ENCODE data around the gene CGNL1.

Gene CGNL1

DNA sequence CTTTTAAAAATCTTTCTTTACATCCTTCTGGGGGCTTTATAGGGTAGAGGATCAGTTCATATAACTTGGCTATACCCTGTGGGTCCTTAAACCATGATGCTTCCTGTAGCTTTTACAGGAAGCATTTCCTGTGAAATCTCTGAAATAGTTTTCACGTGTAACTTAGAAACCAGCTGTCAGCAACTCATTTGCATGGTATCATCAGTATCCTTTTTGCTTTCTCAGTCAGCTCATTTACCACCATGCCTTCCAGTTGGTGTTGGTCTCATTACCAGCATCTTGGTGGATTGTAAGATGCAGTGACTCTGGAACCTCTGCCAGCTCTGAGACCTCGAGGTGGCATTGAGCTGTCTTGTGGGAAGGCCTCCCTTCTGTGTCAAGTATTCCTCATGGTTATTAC is 118.7 kb downstream of the CGNL1 start:
- no peak overlapping the region for H2BK15ac ChIP-seq (ENCODE audit: low read length)
- H3K4me2 ChIP-seq (ENCODE audit: insufficient read depth, low read length, poor library complexity, severe bottlenecking) = no peak overlapping the region
- H2BK12ac ChIP-seq (ENCODE audit: low read length) = no peak overlapping the region
- H2AFZ ChIP-seq (ENCODE audit: low read length) = no peak overlapping the region
- H2BK120ac ChIP-seq (ENCODE audit: low read depth, low read length) = no peak overlapping the region
- no peak for DNase-seq (ENCODE audit: low spot score)
- H3K14ac ChIP-seq (ENCODE audit: low read length) = no peak overlapping the region
- H4K8ac ChIP-seq (ENCODE audit: low read depth, low read length) = no peak overlapping the region
- H3K4ac ChIP-seq (ENCODE audit: low read length) = no peak overlapping the region
- peaks cover 6 to 7% of the 10 kb centered on the region in 2 donors for H3K4me1 ChIP-seq (ENCODE audit: control insufficient read depth in 2 of 2, insufficient read depth in 1 of 2, low read depth in 1 of 2, low read length in 2 of 2)
- H3K36me3 ChIP-seq (replicated peaks in 1 of 2; ENCODE audit: control insufficient read depth in 2 of 2, insufficient read depth in 2 of 2, low read length in 2 of 2) = no peaks in the 10 kb centered on the region
- no peak overlapping the region for H3K18ac ChIP-seq (ENCODE audit: low read length)
- peaks cover 0 to 1% of the 10 kb centered on the region in 2 donors for H3K9me3 ChIP-seq (replicated peaks in 1 of 2; ENCODE audit: control insufficient read depth in 2 of 2, insufficient read depth in 1 of 2, low read depth in 1 of 2, low read length in 2 of 2)
- H4K91ac ChIP-seq (ENCODE audit: low read depth, low read length, poor library complexity) = no peak overlapping the region
- no peak overlapping the region for H2AK5ac ChIP-seq (ENCODE audit: low read depth, low read length)
- no peaks in the 10 kb centered on the region for H3K79me1 ChIP-seq (ENCODE audit: low read depth, low read length)
- no peak overlapping the region for H3K23ac ChIP-seq (ENCODE audit: low read depth, low read length, poor library complexity)
- H3K4me3 ChIP-seq (ENCODE audit: low read length in 2 of 2) = no peak overlapping the region
- WGBS, 2 donors (ENCODE audit: extremely low coverage in 2 of 2, insufficient read length in 2 of 2, insufficient replicate concordance in 1 of 2) = no CpG with 5 or more reads among the region's 2 CpGs
- H3K27ac ChIP-seq (replicated peaks; ENCODE audit: low read length) = no peak overlapping the region
- H3K9ac ChIP-seq (ENCODE audit: low read depth, low read length, poor library complexity) = no peak overlapping the region
- H2BK5ac ChIP-seq (ENCODE audit: low read length) = no peak overlapping the region
- H3K27me3 ChIP-seq (ENCODE audit: control insufficient read depth in 3 of 3, insufficient read depth in 3 of 3, low read depth in 1 of 3, low read length in 3 of 3) = no peaks in the 10 kb centered on the region

GRCh38 chr15:57495554-57496165 is 119.4 kb downstream of the CGNL1 start:
- Histone ChIP-seq H3K4me2 (ENCODE audit: insufficient read depth, low read length, poor library complexity, severe bottlenecking) (no peak overlapping the region), H3K4me1 (ENCODE audit: control insufficient read depth in 2 of 2, insufficient read depth in 1 of 2, low read depth in 1 of 2, low read length in 2 of 2) (peaks cover 6 to 7% of the 10 kb centered on the region in 2 donors), H2BK120ac (ENCODE audit: low read depth, low read length) (no peak overlapping the region), H3K27me3 (ENCODE audit: control insufficient read depth in 3 of 3, insufficient read depth in 3 of 3, low read depth in 1 of 3, low read length in 3 of 3) (no peaks in the 10 kb centered on the region), H2BK12ac (ENCODE audit: low read length) (no peak overlapping the region), H2AK5ac (ENCODE audit: low read depth, low read length) (no peak overlapping the region), H2BK5ac (ENCODE audit: low read length) (no peak overlapping the region), H3K36me3 (replicated peaks in 1 of 2; ENCODE audit: control insufficient read depth in 2 of 2, insufficient read depth in 2 of 2, low read length in 2 of 2) (no peaks in the 10 kb centered on the region), H3K14ac (ENCODE audit: low read length) (no peak overlapping the region), H2BK15ac (ENCODE audit: low read length) (no peak overlapping the region), H3K18ac (ENCODE audit: low read length) (no peak overlapping the region), H3K27ac (replicated peaks; ENCODE audit: low read length) (no peak overlapping the region), H3K4me3 (ENCODE audit: low read length in 2 of 2) (no peak overlapping the region), H3K79me1 (ENCODE audit: low read depth, low read length) (no peaks in the 10 kb centered on the region), H2AFZ (ENCODE audit: low read length) (no peak overlapping the region), H4K8ac (ENCODE audit: low read depth, low read length) (no peak overlapping the region), H3K9ac (ENCODE audit: low read depth, low read length, poor library complexity) (no peak overlapping the region), H3K9me3 (replicated peaks in 1 of 2; ENCODE audit: control insufficient read depth in 2 of 2, insufficient read depth in 1 of 2, low read depth in 1 of 2, low read length in 2 of 2) (peaks cover 0 to 1% of the 10 kb centered on the region in 2 donors), H3K23ac (ENCODE audit: low read depth, low read length, poor library complexity) (no peak overlapping the region), H3K4ac (ENCODE audit: low read length) (no peak overlapping the region), H4K91ac (ENCODE audit: low read depth, low read length, poor library complexity) (no peak overlapping the region)
- WGBS, 2 donors (ENCODE audit: extremely low coverage in 2 of 2, insufficient read length in 2 of 2, insufficient replicate concordance in 1 of 2) = no CpG with 5 or more reads among the region's 2 CpGs
- no peak for DNase-seq (ENCODE audit: low spot score)

- peaks cover 0 to 1% of the 10 kb centered on the region in 2 donors for H3K9me3 ChIP-seq (replicated peaks in 1 of 2; ENCODE audit: control insufficient read depth in 2 of 2, insufficient read depth in 1 of 2, low read depth in 1 of 2, low read length in 2 of 2)
These were observed 120.3 kb downstream of the CGNL1 start for GRCh38 chr15:57496594-57496945.

GRCh38 chr15:57496946-57497869 is 120.9 kb downstream of the CGNL1 start:
- no peak overlapping the region for H3K4me2 ChIP-seq (ENCODE audit: insufficient read depth, low read length, poor library complexity, severe bottlenecking)
- no peak overlapping the region for H2AK5ac ChIP-seq (ENCODE audit: low read depth, low read length)
- no peak overlapping the region for H3K23ac ChIP-seq (ENCODE audit: low read depth, low read length, poor library complexity)
- H3K79me1 ChIP-seq (ENCODE audit: low read depth, low read length) = no peaks in the 10 kb centered on the region
- no peaks in the 10 kb centered on the region for H3K27me3 ChIP-seq (ENCODE audit: control insufficient read depth in 3 of 3, insufficient read depth in 3 of 3, low read depth in 1 of 3, low read length in 3 of 3)
- no peak for DNase-seq (ENCODE audit: low spot score)
- H3K14ac ChIP-seq (ENCODE audit: low read length) = peak overlapping the region; percentile 12
- peak overlapping the region; percentile 12 for H2AFZ ChIP-seq (ENCODE audit: low read length)
- H3K4ac ChIP-seq (ENCODE audit: low read length) = no peak overlapping the region
- H3K9me3 ChIP-seq (replicated peaks in 1 of 2; ENCODE audit: control insufficient read depth in 2 of 2, insufficient read depth in 1 of 2, low read depth in 1 of 2, low read length in 2 of 2) = peaks cover 0 to 1% of the 10 kb centered on the region in 2 donors
- no peak overlapping the region for H3K4me3 ChIP-seq (ENCODE audit: low read length in 2 of 2)
- H3K27ac ChIP-seq (replicated peaks; ENCODE audit: low read length) = no peak overlapping the region
- H2BK12ac ChIP-seq (ENCODE audit: low read length) = no peak overlapping the region
- H3K9ac ChIP-seq (ENCODE audit: low read depth, low read length, poor library complexity) = no peak overlapping the region
- H3K36me3 ChIP-seq (replicated peaks in 1 of 2; ENCODE audit: control insufficient read depth in 2 of 2, insufficient read depth in 2 of 2, low read length in 2 of 2) = no peaks in the 10 kb centered on the region
- no peak overlapping the region for H2BK5ac ChIP-seq (ENCODE audit: low read length)
- H2BK120ac ChIP-seq (ENCODE audit: low read depth, low read length) = no peak overlapping the region
- peak overlapping the region; percentile 73 for H3K18ac ChIP-seq (ENCODE audit: low read length)
- no peak overlapping the region for H2BK15ac ChIP-seq (ENCODE audit: low read length)
- peaks cover 9 to 14% of the 10 kb centered on the region in 2 donors for H3K4me1 ChIP-seq (ENCODE audit: control insufficient read depth in 2 of 2, insufficient read depth in 1 of 2, low read depth in 1 of 2, low read length in 2 of 2)
- H4K91ac ChIP-seq (ENCODE audit: low read depth, low read length, poor library complexity) = no peak overlapping the region
- no CpG with 5 or more reads among the region's 15 CpGs for WGBS, 2 donors (ENCODE audit: extremely low coverage in 2 of 2, insufficient read length in 2 of 2, insufficient replicate concordance in 1 of 2)
- no peak overlapping the region for H4K8ac ChIP-seq (ENCODE audit: low read depth, low read length)

More at GRCh38 chr15:57496594-57496945, 120.3 kb downstream of the CGNL1 start:
- H3K4me1 ChIP-seq (ENCODE audit: control insufficient read depth in 2 of 2, insufficient read depth in 1 of 2, low read depth in 1 of 2, low read length in 2 of 2) = peaks cover 6 to 10% of the 10 kb centered on the region in 2 donors
- H3K14ac ChIP-seq (ENCODE audit: low read length) = no peak overlapping the region
- H4K91ac ChIP-seq (ENCODE audit: low read depth, low read length, poor library complexity) = no peak overlapping the region
- H2BK5ac ChIP-seq (ENCODE audit: low read length) = no peak overlapping the region
- no peaks in the 10 kb centered on the region for H3K27me3 ChIP-seq (ENCODE audit: control insufficient read depth in 3 of 3, insufficient read depth in 3 of 3, low read depth in 1 of 3, low read length in 3 of 3)
- H3K23ac ChIP-seq (ENCODE audit: low read depth, low read length, poor library complexity) = no peak overlapping the region
- no peak overlapping the region for H3K4me2 ChIP-seq (ENCODE audit: insufficient read depth, low read length, poor library complexity, severe bottlenecking)
- no peak for DNase-seq (ENCODE audit: low spot score)
- no peak overlapping the region for H3K4me3 ChIP-seq (ENCODE audit: low read length in 2 of 2)
- H3K4ac ChIP-seq (ENCODE audit: low read length) = no peak overlapping the region
- peak overlapping the region; percentile 12 for H2AFZ ChIP-seq (ENCODE audit: low read length)
- H2BK12ac ChIP-seq (ENCODE audit: low read length) = no peak overlapping the region
- WGBS, 2 donors (ENCODE audit: extremely low coverage in 2 of 2, insufficient read length in 2 of 2, insufficient replicate concordance in 1 of 2) = no CpG with 5 or more reads among the region's 1 CpG
- no peaks in the 10 kb centered on the region for H3K79me1 ChIP-seq (ENCODE audit: low read depth, low read length)
- H2BK15ac ChIP-seq (ENCODE audit: low read length) = no peak overlapping the region
- no peak overlapping the region for H4K8ac ChIP-seq (ENCODE audit: low read depth, low read length)
- H3K36me3 ChIP-seq (replicated peaks in 1 of 2; ENCODE audit: control insufficient read depth in 2 of 2, insufficient read depth in 2 of 2, low read length in 2 of 2) = no peaks in the 10 kb centered on the region
- no peak overlapping the region for H3K9ac ChIP-seq (ENCODE audit: low read depth, low read length, poor library complexity)
- no peak overlapping the region for H2BK120ac ChIP-seq (ENCODE audit: low read depth, low read length)
- peak overlapping the region; percentile 73 for H3K18ac ChIP-seq (ENCODE audit: low read length)
- no peak overlapping the region for H3K27ac ChIP-seq (replicated peaks; ENCODE audit: low read length)
- no peak overlapping the region for H2AK5ac ChIP-seq (ENCODE audit: low read depth, low read length)
